GM21786 (cell line): ENCODE data around the gene STK39.

Source experiments
- ATAC-seq: cut with Tn5 transposase; IDR thresholded peaks from one replicate; pipeline ENCODE4 v1.9.1; 2021; ENCODE audit not compliant: unreplicated experiment

STK39 gene

GRCh38 chr2:168185583-168186274, 61.7 kb downstream of the STK39 start:
- ATAC-seq, result no peak

DNA sequence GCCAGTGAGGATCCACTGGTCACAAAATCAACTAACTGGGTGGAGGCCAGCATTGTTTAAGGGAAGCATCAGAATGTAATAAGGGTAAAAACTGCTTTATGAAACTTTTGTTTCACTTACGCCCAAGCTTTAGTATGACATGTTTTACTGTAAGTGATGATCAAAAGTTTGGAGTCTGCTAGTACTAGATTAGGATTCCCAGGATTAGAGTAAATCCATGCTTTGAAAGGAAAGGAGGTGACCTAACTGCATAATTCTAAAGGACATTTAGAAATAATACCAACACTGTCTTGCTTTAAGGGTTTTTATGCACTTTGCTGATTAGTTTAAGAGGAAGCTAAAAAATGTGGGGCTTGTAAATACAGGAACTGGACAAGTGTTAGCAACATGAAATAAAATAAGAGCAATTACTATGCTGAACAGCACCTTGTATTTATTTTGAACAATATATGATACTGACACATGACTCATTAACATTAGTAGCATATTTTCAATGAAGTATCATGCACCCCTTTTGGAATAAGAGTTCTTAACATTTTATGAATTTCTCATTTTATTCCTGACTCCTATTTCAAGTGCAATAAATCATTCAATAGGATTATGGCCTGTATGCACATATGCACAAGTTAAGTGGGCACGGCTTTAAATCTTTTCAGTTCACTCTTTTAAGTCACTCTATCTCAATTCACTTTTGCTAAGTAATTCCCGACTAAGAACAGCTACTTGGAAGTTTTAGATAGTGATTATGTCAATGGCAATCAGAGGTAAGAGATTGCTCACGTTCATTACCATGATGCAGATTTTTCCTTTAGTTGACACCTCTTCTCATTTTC, 62.5 kb downstream of the STK39 start:
- ATAC-seq, result no peak

DNA sequence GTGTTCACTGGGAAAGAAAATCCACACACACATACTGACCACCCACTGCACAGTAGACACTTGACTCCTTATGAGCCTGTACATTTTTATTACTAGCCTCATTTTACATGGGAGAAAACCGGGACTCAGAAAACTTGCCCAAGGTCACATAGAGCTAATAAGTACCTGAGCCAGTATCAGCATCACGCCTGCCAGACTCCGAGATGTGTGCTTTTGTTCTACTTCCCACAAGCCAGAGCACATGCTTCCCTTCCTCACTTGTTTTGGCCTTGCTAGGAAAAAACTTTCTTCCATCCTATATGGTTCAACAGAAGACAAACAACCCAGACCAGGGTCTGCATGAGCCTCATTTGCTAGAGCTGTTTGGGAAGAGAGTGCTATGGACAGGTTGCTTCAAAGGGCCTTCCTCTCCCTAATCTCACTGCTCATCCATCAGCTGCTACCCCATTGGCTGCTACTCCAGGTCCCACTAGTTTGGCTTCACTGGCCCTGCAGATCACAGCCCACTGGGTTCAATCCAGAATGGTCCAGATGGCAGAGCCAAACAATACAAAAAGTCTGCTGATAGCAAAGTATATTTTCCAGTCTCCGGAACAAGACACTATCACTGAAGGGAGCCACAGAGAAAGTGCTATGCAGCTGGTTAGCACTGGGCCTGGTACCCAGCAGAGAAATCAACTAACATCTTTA, 63.9 kb downstream of the STK39 start:
- no peak for ATAC-seq

DNA sequence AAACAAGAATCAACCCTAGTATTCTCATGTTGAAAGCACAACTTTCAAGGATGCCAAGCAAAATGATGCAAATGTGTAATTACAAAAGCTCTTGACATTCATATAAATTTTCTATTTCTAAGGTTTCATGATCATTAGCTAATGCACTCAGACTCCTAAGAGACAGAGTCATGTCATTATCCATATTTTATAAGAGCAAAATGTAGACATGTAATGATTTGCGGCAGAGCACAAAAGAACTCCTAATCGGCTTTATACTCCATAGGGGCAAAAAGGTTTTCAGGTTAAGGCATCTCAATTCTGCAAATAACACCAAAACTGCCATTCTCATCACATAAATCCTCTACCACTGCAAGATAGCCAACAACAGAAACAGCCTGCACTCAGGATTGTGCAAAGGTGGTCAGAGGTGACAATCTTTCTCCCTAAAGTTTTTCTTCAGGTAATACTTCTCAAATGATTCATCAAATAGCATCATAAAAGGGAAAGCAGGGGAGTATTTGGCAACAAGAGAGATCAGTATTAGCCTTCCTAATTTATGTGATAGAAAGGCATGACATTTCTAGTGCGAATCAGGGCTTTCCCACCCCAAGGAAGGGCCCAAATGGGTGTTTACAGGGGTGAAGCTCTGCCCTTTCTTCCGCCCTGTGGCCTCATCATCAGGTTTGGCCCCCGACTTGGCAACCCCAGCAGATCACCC, 64.7 kb downstream of the STK39 start:
- ATAC-seq, result no peak

DNA sequence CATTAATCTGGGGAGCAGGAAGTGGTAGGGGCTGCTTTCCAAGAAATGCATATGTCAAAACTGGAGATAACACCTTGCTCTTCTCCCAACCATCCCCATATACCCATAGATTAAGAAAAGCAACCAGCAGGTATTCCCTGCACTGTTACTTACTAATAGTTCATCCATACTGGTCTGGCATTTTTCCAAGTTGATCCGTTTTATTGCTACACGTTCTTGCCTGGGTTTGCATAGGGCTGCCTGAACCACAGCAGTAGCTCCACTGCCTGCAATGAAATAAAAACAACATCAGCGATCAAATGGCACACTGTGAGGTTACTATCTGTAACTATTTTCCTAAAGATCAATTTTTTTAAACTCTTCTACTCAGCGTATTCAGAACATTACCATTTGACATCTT, 65.6 kb downstream of the STK39 start:
- ATAC-seq, result no peak

- no peak for ATAC-seq
These were observed 66.5 kb downstream of the STK39 start for GRCh38 chr2:168180914-168181313.

GRCh38 chr2:168180483-168180882, 66.9 kb downstream of the STK39 start:
- no peak for ATAC-seq

- ATAC-seq, result no peak
These were observed 67.8 kb downstream of the STK39 start for GRCh38 chr2:168179592-168179991.

- ATAC-seq, result no peak
These were observed 68.7 kb downstream of the STK39 start for GRCh38 chr2:168178520-168179324.

DNA sequence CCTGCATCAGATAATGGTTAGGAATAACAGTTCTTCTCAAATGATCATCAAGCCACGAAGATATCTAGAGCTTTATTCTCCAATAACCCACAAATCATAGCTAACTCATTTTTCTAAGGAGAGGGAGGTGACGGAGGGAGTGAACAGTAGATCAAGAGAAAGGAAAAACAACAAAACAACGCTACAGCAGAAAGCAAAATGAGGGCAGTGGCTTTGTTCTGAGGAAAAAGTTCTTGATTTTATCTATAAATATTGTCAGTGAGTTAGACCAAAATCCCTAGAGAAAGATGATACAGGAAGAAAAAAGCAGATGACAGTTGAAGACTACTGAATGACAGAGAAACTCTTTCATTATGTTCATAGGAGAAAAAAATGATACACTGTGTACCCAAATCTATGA, 71.0 kb downstream of the STK39 start:
- no peak for ATAC-seq

GRCh38 chr2:168175469-168175868, 71.9 kb downstream of the STK39 start:
- ATAC-seq, result no peak

DNA sequence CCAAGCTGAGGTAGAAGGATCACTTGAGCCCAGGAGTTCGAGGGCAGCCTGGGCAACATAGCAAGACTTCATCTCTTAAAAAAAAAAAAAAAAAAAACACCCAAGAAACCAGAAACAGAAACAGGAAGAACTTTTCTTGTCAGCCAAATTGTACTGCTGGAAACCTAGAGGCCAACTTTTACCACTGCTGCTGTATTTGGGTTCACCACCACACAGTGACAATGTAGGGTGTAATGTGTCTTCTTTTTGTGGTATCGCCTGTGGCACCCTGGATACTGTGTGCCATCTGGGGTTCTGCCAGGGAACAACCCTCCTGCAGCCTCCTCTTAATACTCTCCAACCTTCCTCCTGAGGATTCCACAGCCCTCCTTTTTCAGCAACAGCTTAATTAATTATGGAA, 72.6 kb downstream of the STK39 start:
- no peak for ATAC-seq

GRCh38 chr2:168172071-168172470, 75.3 kb downstream of the STK39 start:
- no peak for ATAC-seq

- ATAC-seq, result no peak
These were observed 76.2 kb downstream of the STK39 start for GRCh38 chr2:168171059-168171762.

DNA sequence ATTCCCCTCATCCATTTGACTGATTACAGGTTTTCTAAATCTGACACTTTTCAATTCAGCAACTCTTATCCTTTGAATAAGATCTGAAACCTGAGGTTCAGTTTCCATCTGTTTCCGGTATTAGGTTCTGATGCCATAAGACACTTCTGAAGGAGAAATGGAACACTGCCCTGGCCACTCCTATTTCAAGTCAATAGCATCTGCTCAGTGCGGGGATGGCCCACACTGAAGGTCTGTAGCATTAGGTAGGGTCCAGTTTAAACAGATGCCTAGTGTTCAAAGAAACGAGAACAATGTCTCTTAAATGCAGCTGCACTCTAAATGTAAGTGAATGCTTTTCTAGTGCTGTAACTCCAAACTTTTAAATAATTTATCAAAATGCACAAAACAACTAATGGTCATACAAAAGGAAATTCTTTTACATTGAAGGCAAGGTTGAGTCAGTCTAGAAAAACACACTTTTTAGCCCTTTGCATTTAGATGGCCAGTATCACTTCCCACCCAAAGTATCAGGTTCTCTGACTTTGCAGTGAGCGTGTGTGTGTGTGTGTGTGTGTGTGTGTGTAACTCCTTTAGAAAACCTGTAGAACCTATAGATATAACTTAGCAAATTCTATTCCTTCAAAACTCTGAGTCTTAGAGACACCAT, 78.2 kb downstream of the STK39 start:
- ATAC-seq, result no peak

DNA sequence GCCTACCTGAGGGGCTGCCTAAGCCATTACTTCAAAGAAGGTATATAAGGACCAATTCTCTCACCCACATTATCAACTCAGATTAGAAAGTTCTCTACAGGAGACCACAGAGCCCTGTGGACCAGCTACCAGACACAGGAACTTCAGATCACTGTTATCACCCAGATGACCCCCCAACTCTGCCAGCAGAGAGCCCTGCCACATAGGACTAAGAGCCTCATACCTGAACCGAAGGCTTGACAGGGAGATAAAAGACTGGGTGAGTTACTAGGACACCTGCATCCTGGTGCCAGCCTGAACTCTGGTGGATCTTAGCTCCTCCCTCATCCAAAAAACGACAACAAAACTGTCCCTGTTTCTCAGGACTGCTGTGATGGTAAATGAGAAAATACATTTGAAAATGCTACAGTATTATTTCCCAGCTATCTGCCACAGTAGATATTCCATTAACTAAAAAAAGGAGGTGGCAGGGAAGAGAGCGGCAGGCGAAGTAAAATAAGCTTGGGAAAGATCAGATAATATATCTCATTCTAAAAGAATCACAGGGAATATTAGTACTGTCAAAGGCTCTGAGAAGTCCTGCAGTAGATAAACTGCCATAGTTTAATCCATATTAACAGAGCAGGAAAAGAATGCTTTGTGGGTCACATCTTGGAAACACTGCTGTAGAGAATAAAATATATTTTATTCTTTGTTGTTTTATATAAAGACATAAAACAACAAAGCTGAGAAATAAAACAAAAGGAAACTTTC, 79.7 kb downstream of the STK39 start:
- no peak for ATAC-seq

DNA sequence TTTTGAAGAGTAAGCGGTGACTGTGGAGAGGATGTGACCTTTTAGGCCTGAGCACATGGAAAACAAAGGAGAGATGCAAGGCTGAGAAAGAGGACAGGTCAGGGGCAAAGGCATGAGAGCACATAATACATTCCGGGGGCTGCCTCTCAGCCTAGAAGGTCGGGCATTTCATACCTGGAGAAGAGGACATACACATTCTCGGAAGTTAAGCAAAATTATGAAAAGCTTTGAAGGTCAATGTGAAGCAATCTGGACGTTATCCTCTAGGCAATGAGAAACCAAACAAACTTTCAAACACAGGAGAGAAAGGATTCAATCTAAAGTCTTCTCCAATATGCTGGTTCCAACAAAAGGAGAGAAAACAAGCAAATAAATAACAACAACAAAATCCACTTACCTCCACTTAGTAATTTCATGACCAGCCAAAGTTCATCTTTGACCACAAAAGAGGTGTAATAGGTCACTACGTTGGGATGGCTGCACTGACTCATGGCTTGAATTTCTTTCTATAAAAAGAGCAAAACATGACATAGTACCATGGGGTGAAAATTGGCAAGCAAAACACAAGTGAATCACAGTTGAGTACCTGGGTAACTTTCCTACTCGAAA, 80.4 kb downstream of the STK39 start:
- ATAC-seq, result no peak
